HepG2 (cell line): ENCODE results near the gene DLG2. TPM values are rescaled to one million over a fixed set of nuclear protein-coding genes. Genes with fewer than 3 reads are reported as not detected.
A peak's percentile ranks its signal among the peaks of the same experiment; 100 is the strongest.

Experiments
- CEBPG ChIP-seq: IDR thresholded peaks from 2 replicates; pipeline ENCODE4 v1.6.1; 2016
- MEIS1 ChIP-seq: sonication (generic); formaldehyde crosslinking; IDR thresholded peaks from 2 replicates; pipeline ENCODE4 v1.9.0; 2021; ENCODE audit warnings: mild to moderate bottlenecking, missing genetic modification reagents, moderate library complexity, borderline replicate concordance
- PRDM4 ChIP-seq: sonication (generic); formaldehyde crosslinking; IDR thresholded peaks from 2 replicates; pipeline ENCODE4 v1.9.0; 2021; ENCODE audit warnings: missing genetic modification reagents, borderline replicate concordance
- SOX13 ChIP-seq, 3 experiments: fragments of 450-650 bp in 1 of 3; sonication (generic) in 1 of 3; formaldehyde crosslinking in 1 of 3; IDR thresholded peaks in 2 of 3; conservative IDR thresholded peaks in 1 of 3; 2 replicates each; pipeline versions ENCODE4 v1.5.0 to v1.6.1; 2016 to 2020; ENCODE audit warnings: antibody characterized with exemption in 1 of 3, mild to moderate bottlenecking in 1 of 3, missing compliant biosample characterization in 1 of 3, missing genetic modification reagents in 1 of 3, moderate library complexity in 1 of 3
- SOX6 ChIP-seq, 2 experiments: fragments of 450-650 bp in 1 of 2; sonication (generic) in 1 of 2; formaldehyde crosslinking in 1 of 2; IDR thresholded peaks; 2 replicates each; pipeline versions ENCODE4 v1.4.0 to v1.6.1; 2017 to 2020; ENCODE audit warnings: antibody characterized with exemption in 1 of 2, mild to moderate bottlenecking in 1 of 2, missing genetic modification reagents in 1 of 2
- ZNF329 ChIP-seq: sonication (generic); formaldehyde crosslinking; IDR thresholded peaks from 2 replicates; pipeline ENCODE4 v1.9.0; 2021; ENCODE audit warnings: low read depth, mild to moderate bottlenecking, missing genetic modification reagents
- polyA plus RNA-seq, 8 experiments: library from polyadenylated mRNA; depleted of rRNA in 3 of 8; stranded (reverse) in 7 of 8; unstranded in 1 of 8; fragments of >200 nt; fragmentation: Illumina TruSeq in 4 of 8; extraction: Trizol in 4 of 8; gene quantifications; 2 replicates each; pipeline versions ENCODE4 v1.2.1 to v1.2.3, GENCODE V29; 2011 to 2016; ENCODE audit warnings: low read depth in 4 of 8, missing spikeins in 1 of 8, mixed read lengths in 1 of 8; ENCODE audit not compliant: insufficient read depth in 1 of 8
- total RNA-seq, 5 experiments: library from RNA; depleted of rRNA; stranded (reverse); fragments of >200 nt; fragmentation: Illumina TruSeq; extraction: Trizol; gene quantifications; 2 replicates each; pipeline ENCODE4 v1.2.3, GENCODE V29; 2016; ENCODE audit warnings: low read depth in 1 of 5
- TF ChIP-seq, protein P1 (sequence below): sonication (generic); formaldehyde crosslinking; conservative IDR thresholded peaks from 2 replicates; pipeline ENCODE4 v1.4.0; 2020; ENCODE audit warnings: missing genetic modification reagents

Gene DLG2
- total and polyA plus RNA-seq, 2 of the 13 experiments (the other 11 are each of a cell fraction or from before 2014, with no cell fraction given) = 0.46 to 1.0 TPM

GRCh38 chr11:83852012-83852411, 1775.1 kb downstream of the DLG2 start (continued):
- TF ChIP-seq CEBPG (CRISPR knock-in tag) (0 out of 2 replicates have a peak, but pooled peaks have one; percentile 17), MEIS1 (CRISPR knock-in tag) (no peak), ZNF329 (CRISPR knock-in tag) (no peak), SOX6 (IDR thresholded peaks at IDR 0.05) (no peak), SOX6 (CRISPR knock-in tag; IDR thresholded peaks at IDR 0.05) (0 out of 2 replicates have a peak, but pooled peaks have one; percentile 12), PRDM4 (CRISPR knock-in tag) (no peak), SOX13 (IDR thresholded peaks at IDR 0.05) (0 out of 2 replicates have a peak, but pooled peaks have one; percentile 24), SOX13 (CRISPR knock-in tag; conservative IDR thresholded peaks at IDR 0.05 in 1 of 2, IDR thresholded peaks at IDR 0.05 in 1 of 2) (peak in 1 of 2 experiments; percentile 44; a peak in 1 of 4 replicates)
- TF ChIP-seq, protein P1, sequence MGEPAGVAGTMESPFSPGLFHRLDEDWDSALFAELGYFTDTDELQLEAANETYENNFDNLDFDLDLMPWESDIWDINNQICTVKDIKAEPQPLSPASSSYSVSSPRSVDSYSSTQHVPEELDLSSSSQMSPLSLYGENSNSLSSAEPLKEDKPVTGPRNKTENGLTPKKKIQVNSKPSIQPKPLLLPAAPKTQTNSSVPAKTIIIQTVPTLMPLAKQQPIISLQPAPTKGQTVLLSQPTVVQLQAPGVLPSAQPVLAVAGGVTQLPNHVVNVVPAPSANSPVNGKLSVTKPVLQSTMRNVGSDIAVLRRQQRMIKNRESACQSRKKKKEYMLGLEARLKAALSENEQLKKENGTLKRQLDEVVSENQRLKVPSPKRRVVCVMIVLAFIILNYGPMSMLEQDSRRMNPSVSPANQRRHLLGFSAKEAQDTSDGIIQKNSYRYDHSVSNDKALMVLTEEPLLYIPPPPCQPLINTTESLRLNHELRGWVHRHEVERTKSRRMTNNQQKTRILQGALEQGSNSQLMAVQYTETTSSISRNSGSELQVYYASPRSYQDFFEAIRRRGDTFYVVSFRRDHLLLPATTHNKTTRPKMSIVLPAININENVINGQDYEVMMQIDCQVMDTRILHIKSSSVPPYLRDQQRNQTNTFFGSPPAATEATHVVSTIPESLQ (CRISPR knock-in tag) = 0 out of 2 replicates have a peak, but pooled peaks have one; percentile 15
